ENCODE data around the gene TAF5L.
"Not testable (repeated sequence)": the region's sequence is repeated elsewhere in the genome, so short reads cannot be mapped to it uniquely, and the experiment has no call there.

Gene TAF5L

DNA sequence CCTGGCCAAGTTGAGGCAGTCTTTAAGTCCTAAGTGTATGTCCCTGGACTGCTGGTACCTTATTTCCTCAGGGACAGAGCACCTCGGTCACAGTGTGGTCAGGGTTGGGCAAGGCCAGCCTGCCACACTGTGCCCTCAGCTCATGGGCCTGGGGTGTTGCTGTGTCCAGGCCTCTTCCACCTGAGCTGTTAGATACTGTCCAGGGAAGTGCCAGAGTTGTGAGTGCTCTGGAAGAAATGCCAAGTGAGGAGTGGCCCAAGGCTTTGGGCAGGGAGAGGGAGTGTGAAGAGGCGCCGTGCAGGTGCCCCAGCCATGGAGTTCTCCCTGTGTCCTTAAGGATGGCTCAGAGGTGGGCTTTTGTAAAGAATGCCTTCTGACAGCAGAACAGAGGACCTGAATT, 15.4 kb upstream of the TAF5L start:
- DNase-seq, result no peak

DNA sequence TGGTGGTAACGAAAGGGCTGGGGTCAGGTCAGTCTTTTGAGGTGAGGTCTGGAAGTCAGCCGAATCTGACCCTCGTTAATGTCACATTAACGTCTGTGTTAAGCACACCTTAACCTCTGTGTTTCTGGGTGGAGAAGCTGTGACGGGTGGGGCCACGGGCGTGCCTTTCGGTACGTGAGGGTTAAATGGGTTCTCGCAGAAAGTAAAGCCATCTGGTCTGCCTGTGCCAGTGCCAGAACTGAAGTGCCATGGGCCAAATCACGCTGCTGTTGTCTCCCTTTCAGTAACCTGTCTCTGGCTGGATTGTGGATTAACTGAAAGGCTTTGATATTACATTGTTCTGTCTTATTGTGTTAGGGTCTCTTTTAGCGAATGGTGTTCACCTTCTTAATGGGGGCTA, 14.5 kb upstream of the TAF5L start:
- peak; percentile 61 for DNase-seq

- no peak for DNase-seq
Measured at GRCh38 chr1:229637746-229638145, 11.8 kb upstream of the TAF5L start.

GRCh38 chr1:229636042-229636441, 10.1 kb upstream of the TAF5L start:
- DNase-seq, result no peak

DNA sequence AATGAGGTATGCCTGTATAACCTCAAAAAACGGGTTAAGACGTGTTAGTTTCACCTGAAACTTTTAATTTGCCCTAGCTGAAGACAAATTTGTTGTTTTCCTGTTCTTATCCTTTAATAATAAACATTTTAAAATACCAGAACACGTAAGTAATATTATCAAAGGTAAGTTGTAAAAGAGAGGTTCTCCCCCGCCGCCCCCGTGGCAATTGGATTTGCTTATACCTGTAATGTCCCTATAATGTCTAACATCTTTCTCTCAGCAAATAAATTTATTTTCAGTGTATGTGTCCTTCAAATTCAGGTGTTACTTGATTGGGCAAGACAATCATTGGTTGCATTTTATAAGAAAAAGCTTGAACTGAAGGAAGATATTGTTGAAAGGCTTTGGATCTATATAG, 6.0 kb upstream of the TAF5L start:
- no peak for DNase-seq

- DNase-seq, result no peak
Measured at GRCh38 chr1:229631148-229631547, 5.2 kb upstream of the TAF5L start.

DNA sequence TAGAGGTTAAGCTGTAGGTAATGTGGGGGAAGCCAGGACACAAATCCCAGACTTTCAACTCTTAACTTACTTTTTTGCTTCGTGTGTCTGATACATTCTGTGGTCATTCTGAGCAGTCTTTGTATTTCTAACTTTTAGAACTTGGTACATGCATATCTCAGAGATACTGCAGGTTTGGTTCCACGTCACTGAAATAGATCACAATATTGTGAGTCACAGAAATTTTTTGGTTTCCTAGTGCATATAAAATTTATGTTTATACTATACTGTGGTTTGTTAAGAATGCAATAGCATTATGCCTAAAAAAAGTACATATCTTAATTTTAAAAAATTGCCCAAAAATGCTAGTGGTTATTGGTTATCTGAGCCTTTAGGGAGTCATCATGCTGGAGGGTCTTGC, 3.3 kb upstream of the TAF5L start:
- DNase-seq, result no peak

GRCh38 chr1:229627003-229627402, 1.1 kb upstream of the TAF5L start:
- DNase-seq, result no peak

- DNase-seq, result peak; percentile 70
Measured at GRCh38 chr1:229625071-229625914, 629 bp downstream of the TAF5L start.

DNA sequence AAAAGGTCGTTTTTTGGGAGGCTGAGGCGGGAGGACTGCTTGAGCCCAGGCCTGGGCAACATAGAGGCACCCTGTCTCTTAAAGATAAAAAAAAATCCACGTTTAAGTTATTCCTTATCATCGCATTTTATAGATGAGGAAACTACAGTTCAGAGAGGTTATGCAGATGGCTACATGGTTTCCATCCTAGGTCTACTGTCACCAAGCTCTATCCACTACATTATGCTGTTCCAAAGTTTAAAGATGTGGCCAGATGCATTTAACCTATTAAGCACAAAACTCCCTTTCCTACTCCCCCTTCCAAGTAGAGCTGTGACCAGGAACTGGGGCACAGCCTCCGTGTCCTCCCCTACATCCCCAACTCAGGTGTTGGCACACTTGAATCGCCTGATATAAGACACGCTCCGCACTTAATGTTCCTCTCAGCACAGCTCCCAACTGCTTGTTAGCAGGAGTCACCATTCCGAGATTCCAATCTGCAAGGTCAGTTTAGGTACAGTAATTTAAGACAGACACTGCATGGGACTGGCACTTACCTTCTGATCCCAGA, 1.3 kb downstream of the TAF5L start:
- no peak for DNase-seq

- DNase-seq, result no peak
Measured at GRCh38 chr1:229623838-229624237, 2.1 kb downstream of the TAF5L start.

- DNase-seq, result no peak
Measured at GRCh38 chr1:229623225-229623624, 2.7 kb downstream of the TAF5L start.

DNA sequence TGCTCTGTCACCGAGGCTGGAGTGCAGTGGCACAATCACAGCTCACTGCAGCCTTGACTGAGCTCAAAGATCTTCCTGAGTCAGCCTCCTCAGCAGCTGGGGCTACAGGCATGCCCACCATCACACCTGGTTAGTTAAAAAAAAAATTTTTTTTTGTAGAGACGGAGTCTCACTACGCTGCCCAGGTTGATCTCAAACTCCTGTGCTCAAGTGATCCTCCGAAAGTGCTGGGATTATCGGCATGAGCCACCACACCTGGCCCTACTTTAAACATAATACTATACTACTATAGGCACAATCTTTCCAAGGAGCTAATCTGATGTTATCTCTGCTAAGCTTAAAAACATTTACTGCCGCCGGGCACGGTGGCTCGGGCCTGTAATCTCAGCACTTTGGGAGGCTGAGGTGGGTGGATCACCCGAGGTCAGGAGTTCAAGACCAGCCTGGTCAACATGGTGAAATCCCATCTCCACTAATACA, 3.2 kb downstream of the TAF5L start:
- DNase-seq, result not testable (repeated sequence)

DNA sequence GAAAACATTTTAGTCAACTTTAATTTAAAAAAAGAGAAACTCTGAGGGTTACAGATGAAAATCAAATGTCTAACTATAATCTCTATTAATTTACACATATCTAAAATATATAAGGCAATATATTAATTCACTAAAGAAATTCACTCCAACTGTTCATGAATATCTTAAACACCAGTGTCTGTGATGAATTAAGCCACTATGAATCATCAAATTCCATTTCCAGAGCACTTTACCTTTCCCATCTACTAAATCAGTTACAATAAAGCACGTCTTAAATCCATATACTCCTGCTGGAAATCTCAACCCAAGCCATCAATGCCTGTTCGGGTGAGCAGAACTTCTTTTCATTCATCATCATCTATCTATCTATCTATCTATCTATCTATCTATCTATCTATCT, 4.3 kb downstream of the TAF5L start:
- no peak for DNase-seq

- DNase-seq, result no peak
Measured at GRCh38 chr1:229620876-229621275, 5.0 kb downstream of the TAF5L start.

- DNase-seq, result no peak
Measured at GRCh38 chr1:229619614-229620013, 6.3 kb downstream of the TAF5L start.

DNA sequence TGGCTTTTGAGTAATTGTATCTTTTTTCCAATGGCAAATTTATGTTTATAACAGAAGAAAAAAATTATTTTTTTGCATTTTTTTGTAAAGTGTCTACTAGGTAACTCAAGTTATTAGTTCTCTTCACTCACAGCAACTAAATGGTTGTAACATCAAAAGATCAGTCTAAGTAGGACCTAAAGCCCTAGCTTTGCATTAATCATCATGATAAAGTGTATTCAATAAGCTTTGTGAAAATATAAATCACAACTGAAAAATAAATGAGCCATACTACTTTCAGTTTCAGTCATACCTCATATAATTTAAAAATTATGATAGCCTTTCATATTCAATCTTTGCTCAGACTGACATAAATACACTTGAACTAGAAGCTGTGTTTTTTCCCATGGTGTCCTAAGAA, 6.9 kb downstream of the TAF5L start:
- no peak for DNase-seq

- no peak for DNase-seq
Measured at GRCh38 chr1:229617351-229618100, 8.4 kb downstream of the TAF5L start.

GRCh38 chr1:229614701-229615100, 11.2 kb downstream of the TAF5L start:
- no peak for DNase-seq

DNA sequence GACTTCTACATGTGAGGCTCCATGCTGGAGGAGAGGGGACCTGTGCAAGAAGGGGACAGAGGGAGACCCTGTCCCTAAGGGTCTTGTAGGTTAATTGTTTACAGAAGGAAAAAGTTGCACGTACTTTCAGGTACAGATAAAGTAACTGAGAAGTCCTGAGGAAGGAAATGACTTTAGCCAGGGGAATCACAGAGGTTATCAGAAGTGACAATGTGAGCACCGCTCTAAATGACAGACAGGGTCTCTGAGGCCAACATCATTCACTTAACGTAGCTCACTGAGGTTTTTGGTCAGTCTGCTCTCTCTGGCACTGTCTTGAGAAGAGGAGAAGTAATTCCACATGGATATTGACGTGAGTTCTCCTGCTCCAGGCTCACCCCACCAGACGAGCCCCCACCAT, 12.0 kb downstream of the TAF5L start:
- no peak for DNase-seq

DNA sequence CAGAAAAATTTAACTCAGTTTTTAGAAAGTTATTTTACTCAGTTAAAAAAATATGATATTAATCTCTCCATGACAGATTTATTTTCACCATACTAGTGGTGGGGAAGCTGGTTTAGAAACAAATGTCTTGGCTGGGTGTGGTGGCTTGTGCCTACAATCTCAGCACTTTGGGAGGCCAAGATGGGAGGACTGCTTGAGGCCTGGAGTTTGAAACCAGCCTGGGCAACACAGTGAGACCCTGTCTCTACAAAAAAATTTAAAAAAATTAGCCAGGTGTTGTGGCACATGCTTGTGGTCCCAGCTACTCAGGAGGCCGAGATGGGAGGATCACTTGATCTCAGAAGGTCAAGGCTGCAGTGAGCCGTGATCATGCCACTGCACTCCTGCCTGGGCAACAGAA, 17.3 kb downstream of the TAF5L start:
- no peak for DNase-seq

DNA sequence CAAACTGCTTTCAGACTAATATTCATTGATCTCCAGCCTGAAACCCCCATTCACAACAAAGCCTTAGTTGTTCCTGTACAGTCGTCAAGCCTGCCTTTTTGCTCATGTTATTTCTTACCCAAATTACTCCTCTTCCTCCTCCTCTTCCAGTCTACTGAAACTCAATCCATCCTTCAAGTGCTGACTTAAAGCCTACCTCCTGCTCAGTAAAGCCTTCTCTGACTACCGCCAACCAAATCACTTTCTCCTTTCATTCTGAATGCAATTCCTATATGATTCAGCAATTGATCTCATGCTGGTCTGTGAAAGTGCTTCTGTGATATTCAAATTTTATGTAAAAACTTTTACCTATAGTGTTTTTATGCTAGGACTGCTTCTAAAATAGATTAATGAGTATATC, 18.6 kb downstream of the TAF5L start:
- no peak for DNase-seq

DNA sequence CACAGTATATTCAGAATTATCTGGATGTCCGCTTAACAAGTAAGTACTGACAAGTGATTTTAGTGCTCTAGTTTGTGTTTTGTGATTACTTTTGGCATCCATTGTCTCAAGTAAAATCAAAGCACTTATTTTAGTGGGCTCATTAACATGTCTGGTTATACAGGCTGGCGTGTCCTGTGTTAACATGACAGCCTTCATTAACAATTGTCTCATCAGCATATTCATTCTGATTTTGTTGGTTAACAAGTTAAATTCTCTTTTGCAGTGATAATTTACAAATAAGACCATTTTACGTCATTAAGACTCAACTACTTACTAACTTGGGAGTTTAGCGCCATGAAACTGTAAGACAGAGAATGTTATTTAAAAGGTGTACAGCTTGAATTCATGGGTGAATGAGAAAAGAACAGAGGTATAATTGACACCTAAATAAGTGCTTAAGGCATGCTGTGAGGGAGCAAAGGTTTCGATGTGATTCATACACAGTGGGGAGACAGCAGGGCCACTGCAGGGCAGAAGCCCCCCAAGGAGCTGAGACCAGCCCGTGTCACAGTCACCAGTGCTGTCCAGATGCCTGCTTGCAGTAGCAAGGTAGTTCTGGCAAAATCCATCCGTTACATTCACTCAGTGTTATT, 22.4 kb downstream of the TAF5L start:
- no peak for DNase-seq

GRCh38 chr1:229600229-229600628, 25.7 kb downstream of the TAF5L start:
- no peak for DNase-seq

Measured in NCI-H1092 treated with DMSO at 0.1 percent for 48 hours (cell line).